ENCODE data around the gene RASA2. TPM values are rescaled to one million over a fixed set of nuclear protein-coding genes. Genes with fewer than 3 reads are reported as not detected.
A peak's percentile ranks its signal among the peaks of the same experiment; 100 is the strongest.

The RASA2 gene
- total and polyA plus RNA-seq, 9 of the 15 experiments (the other 6 are each of a cell fraction or from before 2014, with no cell fraction given), result 2.0 to 12.8 (median 9.5) TPM

- TF ChIP-seq ZBTB2 (IDR thresholded peaks at IDR 0.05) (no peak), ZBTB5 (IDR thresholded peaks at IDR 0.05) (no peak), EP300 (IDR thresholded peaks at IDR 0.05; ENCODE audit: low read length) (peak; percentile 59; the same call in 1 of the 2 replicates), ZNF324 (CRISPR knock-in tag; IDR thresholded peaks at IDR 0.05) (no peak), RBBP5 (IDR thresholded peaks at IDR 0.05; ENCODE audit: borderline replicate concordance, insufficient read depth, low read length, poor library complexity, severe bottlenecking) (no peak), BHLHE40 (IDR thresholded peaks at IDR 0.05; ENCODE audit: low read length) (peak; percentile 60; the same call in 1 of the 2 replicates), MBD2 (IDR thresholded peaks at IDR 0.05; ENCODE audit: borderline replicate concordance, low read depth) (peak; percentile 36; the same call in 1 of the 2 replicates), ZBTB17 (CRISPR knock-in tag; IDR thresholded peaks at IDR 0.05) (no peak), ZBED1 (IDR thresholded peaks at IDR 0.05) (no peak), NONO (IDR thresholded peaks at IDR 0.05; ENCODE audit: low read depth in 2 of 2, low read length in 1 of 2) (no peak), KDM4B (IDR thresholded peaks at IDR 0.05; ENCODE audit: borderline replicate concordance in 2 of 2, low read depth in 1 of 2) (no peak), TEAD4 (IDR thresholded peaks at IDR 0.05; ENCODE audit: low read length) (peak; percentile 47; the same call in 1 of the 2 replicates), TEAD4 (CRISPR knock-in tag; IDR thresholded peaks at IDR 0.05; ENCODE audit: borderline replicate concordance) (no peak), SMARCE1 (IDR thresholded peaks at IDR 0.05) (peak; percentile 93), ZNF695 (CRISPR knock-in tag; IDR thresholded peaks at IDR 0.05) (no peak), CHD2 (IDR thresholded peaks at IDR 0.05; ENCODE audit: low read depth, low read length) (no peak), SPI1 (IDR thresholded peaks at IDR 0.05; ENCODE audit: borderline replicate concordance, low read depth, low read length) (peak; percentile 87), HOXB6 (CRISPR knock-in tag; IDR thresholded peaks at IDR 0.05; ENCODE audit: borderline replicate concordance) (no peak), DEAF1 (CRISPR knock-in tag; IDR thresholded peaks at IDR 0.05) (no peak), KAT7 (CRISPR knock-in tag; IDR thresholded peaks at IDR 0.05; ENCODE audit: borderline replicate concordance) (no peak)
- TF ChIP-seq, protein P1, sequence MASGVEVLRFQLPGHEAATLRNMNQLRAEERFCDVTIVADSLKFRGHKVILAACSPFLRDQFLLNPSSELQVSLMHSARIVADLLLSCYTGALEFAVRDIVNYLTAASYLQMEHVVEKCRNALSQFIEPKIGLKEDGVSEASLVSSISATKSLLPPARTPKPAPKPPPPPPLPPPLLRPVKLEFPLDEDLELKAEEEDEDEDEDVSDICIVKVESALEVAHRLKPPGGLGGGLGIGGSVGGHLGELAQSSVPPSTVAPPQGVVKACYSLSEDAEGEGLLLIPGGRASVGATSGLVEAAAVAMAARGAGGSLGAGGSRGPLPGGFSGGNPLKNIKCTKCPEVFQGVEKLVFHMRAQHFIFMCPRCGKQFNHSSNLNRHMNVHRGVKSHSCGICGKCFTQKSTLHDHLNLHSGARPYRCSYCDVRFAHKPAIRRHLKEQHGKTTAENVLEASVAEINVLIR (CRISPR knock-in tag; IDR thresholded peaks at IDR 0.05), result no peak
Observed at GRCh38 chr3:141557961-141558706, 71.3 kb downstream of the RASA2 start (continued).

All from K562 (cell line).